Type B pancreatic cell (in vitro differentiated cells): ENCODE results near the gene ACAN. TPM values are rescaled to one million over a fixed set of nuclear protein-coding genes. Genes with fewer than 3 reads are reported as not detected.

ENCODE experiments used
- DNase-seq: peaks from one replicate; pipeline ENCODE4 v3.0.0; 2021; ENCODE audit warnings: mixed read lengths; ENCODE audit not compliant: unreplicated experiment; ENCODE audit errors: extremely low spot score
- H3K27ac Mint-ChIP-seq: 2 replicates; pipeline ENCODE4 v1.8.0; 2021; ENCODE audit warnings: mild to moderate bottlenecking, mixed read lengths
- H3K27me3 Mint-ChIP-seq: 2 replicates; pipeline ENCODE4 v1.8.0; 2021; ENCODE audit warnings: mixed read lengths
- H3K36me3 Mint-ChIP-seq: 2 replicates; pipeline ENCODE4 v1.8.0; 2021; ENCODE audit warnings: mixed read lengths
- H3K4me1 Mint-ChIP-seq: one replicate; pipeline ENCODE4 v1.8.0; 2021; ENCODE audit warnings: mixed read lengths; ENCODE audit not compliant: unreplicated experiment
- H3K4me3 Mint-ChIP-seq: 2 replicates; pipeline ENCODE4 v1.8.0; 2021; ENCODE audit warnings: mild to moderate bottlenecking, mixed read lengths
- H3K9me3 Mint-ChIP-seq: 2 replicates; pipeline ENCODE4 v1.8.0; 2021; ENCODE audit warnings: mixed read lengths
- total RNA-seq: library from RNA; stranded (reverse); gene quantifications from 2 replicates; pipeline ENCODE4 v1.2.1, GENCODE V29; 2021; ENCODE audit warnings: low replicate concordance
- TF ChIP-seq, protein P1 (sequence below): fragments of 200-600 bp; sonication (generic); conservative IDR thresholded peaks from 2 replicates; pipeline ENCODE4 v1.5.0; 2021; ENCODE audit warnings: antibody characterized with exemption, mild to moderate bottlenecking

The ACAN gene
- total RNA-seq, 1 donor from 2014 or later, result 6.9 TPM

DNA sequence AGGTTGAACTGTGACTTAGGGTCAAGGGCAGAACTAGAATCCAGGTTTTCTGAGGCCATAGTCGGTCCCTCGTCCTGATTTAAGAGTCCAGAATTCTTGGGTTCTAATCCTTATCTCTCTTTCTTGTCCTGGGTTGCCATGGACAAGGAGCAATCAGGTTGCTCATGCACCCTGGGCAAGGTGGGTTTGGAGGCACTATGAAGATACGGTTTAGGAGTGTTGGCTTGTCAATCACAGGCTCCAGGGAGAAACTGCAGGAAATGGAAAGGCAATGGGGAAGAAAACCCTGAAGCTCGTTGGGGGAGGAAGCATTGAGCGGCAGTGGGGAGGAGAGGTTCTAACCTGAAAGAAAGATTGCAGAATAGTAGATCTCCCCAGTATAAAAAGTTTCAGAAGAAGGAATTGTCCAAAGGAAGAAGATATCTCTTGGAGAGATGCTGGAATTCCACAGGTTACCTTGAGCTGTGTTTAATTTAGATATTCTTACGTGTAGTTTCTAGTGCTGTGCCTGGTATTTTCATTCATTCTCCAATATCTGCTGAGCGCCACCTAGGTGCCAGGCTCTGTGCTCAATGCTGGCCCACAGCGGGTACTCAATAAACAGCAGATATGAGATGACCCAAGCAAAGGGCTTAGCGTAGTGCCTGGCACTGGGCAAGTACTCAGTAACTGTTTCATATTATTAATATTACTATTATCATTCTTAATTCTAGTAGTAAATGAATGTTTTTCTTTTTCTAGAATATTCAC, 2.0 kb downstream of the ACAN start:
- no peak overlapping the region for H3K4me3 Mint-ChIP-seq

DNA sequence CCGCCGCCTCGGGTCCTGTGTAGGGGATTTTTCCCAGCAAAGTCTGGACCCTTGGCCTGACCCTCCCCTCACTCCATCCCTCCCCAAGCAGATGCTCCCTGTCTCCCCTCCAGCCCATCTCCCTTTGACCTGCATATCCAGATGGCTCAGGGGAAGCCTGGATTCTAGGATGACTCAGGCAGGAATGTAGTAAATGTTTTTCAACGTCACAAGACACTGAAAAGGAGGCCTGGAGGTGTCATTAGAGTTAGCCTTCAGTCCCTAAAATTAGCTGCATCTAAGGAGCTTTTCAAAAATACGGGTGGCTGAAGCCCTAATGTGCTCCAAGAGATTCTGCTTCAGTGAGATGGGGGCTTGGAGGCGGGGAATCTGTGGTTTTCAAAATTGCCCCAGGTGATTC, 7.2 kb downstream of the ACAN start:
- no peak overlapping the region for H3K4me3 Mint-ChIP-seq

More for the DNA sequence above, 2.0 kb downstream of the ACAN start:
- H3K9me3 Mint-ChIP-seq, result no peaks in the 10 kb centered on the region
- H3K27ac Mint-ChIP-seq, result no peak overlapping the region
- TF ChIP-seq, protein P1, sequence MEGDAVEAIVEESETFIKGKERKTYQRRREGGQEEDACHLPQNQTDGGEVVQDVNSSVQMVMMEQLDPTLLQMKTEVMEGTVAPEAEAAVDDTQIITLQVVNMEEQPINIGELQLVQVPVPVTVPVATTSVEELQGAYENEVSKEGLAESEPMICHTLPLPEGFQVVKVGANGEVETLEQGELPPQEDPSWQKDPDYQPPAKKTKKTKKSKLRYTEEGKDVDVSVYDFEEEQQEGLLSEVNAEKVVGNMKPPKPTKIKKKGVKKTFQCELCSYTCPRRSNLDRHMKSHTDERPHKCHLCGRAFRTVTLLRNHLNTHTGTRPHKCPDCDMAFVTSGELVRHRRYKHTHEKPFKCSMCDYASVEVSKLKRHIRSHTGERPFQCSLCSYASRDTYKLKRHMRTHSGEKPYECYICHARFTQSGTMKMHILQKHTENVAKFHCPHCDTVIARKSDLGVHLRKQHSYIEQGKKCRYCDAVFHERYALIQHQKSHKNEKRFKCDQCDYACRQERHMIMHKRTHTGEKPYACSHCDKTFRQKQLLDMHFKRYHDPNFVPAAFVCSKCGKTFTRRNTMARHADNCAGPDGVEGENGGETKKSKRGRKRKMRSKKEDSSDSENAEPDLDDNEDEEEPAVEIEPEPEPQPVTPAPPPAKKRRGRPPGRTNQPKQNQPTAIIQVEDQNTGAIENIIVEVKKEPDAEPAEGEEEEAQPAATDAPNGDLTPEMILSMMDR, result no peak
- no peaks in the 10 kb centered on the region for H3K36me3 Mint-ChIP-seq
- no peak for DNase-seq
- H3K27me3 Mint-ChIP-seq, result peaks cover 70% of the 10 kb centered on the region
- H3K4me1 Mint-ChIP-seq, result peaks cover 6% of the 10 kb centered on the region

DNA sequence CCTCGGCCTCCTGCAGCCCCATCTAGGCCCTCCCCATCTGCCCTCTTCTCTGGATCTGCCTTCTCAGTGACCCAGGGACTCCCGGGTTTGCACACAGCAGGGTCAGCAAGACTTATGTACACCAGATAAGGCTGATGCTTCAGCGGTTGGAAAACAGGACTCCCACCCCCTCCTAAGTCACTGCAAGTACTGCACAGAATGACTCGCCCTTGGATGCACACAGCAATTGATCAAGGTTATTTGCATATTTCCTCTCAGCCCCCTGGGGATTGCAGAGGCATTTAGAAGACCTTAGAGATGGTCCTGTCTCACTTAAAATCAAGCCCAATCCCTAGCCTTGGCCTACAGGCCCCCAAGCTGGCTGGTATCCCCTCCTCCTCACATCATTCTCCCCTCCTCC, 8.9 kb downstream of the ACAN start:
- TF ChIP-seq, protein P1, result no peak
- peaks cover 30% of the 10 kb centered on the region for H3K27me3 Mint-ChIP-seq
- no peaks in the 10 kb centered on the region for H3K9me3 Mint-ChIP-seq
- no peaks in the 10 kb centered on the region for H3K36me3 Mint-ChIP-seq
- H3K4me1 Mint-ChIP-seq, result peaks cover 9% of the 10 kb centered on the region
- DNase-seq, result no peak
- H3K4me3 Mint-ChIP-seq, result no peak overlapping the region
- H3K27ac Mint-ChIP-seq, result no peak overlapping the region

More for the DNA sequence above, 7.2 kb downstream of the ACAN start:
- DNase-seq, result no peak
- no peaks in the 10 kb centered on the region for H3K9me3 Mint-ChIP-seq
- peaks cover 35% of the 10 kb centered on the region for H3K27me3 Mint-ChIP-seq
- H3K4me1 Mint-ChIP-seq, result peaks cover 9% of the 10 kb centered on the region
- H3K36me3 Mint-ChIP-seq, result no peaks in the 10 kb centered on the region
- TF ChIP-seq, protein P1, result no peak
- H3K27ac Mint-ChIP-seq, result no peak overlapping the region

DNA sequence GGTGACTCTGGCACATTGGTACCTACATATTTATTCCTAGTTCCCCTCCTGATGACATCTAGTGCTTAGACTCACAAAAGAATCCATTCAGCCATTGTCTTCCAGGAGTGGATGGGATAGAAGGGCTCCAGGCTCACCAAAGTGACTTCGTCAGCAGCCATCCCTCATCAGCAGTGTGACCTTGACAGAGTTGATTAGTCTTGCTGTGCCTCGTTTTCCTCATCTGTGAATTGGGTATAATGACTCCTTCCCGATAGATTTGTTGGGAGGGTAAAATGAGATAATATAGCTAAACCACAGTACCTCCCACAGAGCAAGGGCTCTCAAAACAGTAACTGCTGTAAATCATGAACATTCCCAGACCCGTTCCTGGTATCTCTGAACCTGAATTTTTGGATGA, 10.7 kb downstream of the ACAN start:
- H3K4me3 Mint-ChIP-seq, result no peak overlapping the region
- H3K4me1 Mint-ChIP-seq, result peaks cover 9% of the 10 kb centered on the region
- no peak overlapping the region for H3K27ac Mint-ChIP-seq
- no peak for DNase-seq
- peaks cover 24% of the 10 kb centered on the region for H3K27me3 Mint-ChIP-seq
- no peaks in the 10 kb centered on the region for H3K9me3 Mint-ChIP-seq
- TF ChIP-seq, protein P1, result no peak
- no peaks in the 10 kb centered on the region for H3K36me3 Mint-ChIP-seq

DNA sequence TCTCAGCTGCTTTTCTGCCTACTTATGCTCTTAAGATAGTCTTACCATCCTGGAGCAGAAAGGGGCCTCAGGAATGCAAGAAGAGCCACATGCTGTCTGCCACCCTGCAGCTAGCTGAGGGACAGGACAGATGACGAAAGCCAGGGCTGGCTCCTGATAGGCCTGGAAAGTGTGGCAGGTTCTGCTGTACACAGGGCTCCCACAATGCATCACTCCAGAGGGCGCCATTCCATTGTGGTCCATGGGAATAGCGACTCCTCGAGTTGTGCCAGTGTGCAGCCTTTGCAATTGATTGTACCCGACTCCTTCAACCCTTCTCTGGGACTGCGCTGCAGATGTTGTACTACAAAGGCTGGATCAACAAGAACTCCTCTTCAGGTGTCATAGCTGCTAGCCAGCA, 11.2 kb downstream of the ACAN start:
- no peak for DNase-seq
- Mint-ChIP-seq H3K27me3 (peaks cover 25% of the 10 kb centered on the region), H3K36me3 (no peaks in the 10 kb centered on the region), H3K27ac (no peak overlapping the region), H3K4me3 (no peak overlapping the region), H3K9me3 (no peaks in the 10 kb centered on the region), H3K4me1 (peaks cover 9% of the 10 kb centered on the region)
- TF ChIP-seq, protein P1, result no peak
